ENCODE data around the gene NKIRAS1. TPM values are rescaled to one million over a fixed set of nuclear protein-coding genes. Genes with fewer than 3 reads are reported as not detected.

The NKIRAS1 gene
- total RNA-seq, 4 donors from 2014 or later = 3.2 to 13.8 (median 8.9) TPM

DNA sequence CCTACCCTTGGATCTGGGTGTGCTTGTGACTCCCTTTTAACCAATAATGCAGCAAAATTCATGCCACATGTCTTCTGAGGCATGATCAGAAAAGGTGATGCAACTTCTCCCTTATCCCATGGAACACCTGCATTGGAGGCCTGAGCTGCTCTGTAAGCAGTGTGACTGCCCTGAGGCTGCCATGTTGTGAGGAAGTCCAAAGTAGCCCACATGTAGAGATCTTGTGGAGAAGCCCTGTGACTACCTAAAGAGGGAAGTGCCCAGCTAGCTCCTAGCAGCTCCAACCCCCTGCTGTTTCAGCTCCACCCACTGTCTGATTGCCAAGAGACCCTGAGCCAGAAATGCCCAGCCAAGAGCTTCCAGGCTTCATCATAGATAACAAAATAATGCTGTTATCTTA, 21.9 kb upstream of the NKIRAS1 start:
- intact Hi-C loops (cut with DNase I; ENCODE audit: low total_unique reads) (no loop called here), in situ Hi-C loops (cut with MboI; ENCODE audit: low pct_ligation_motif_present in 1 of 4, low pct_unique_long_range_greater_than_20kb in 1 of 4, low sequenced_read_pairs in 3 of 4) (no loop called here)
- H3K4me3 ChIP-seq = no peak overlapping the region
- no peaks in the 10 kb centered on the region for H3K27me3 ChIP-seq
- H3K36me3 ChIP-seq = no peaks in the 10 kb centered on the region
- no peak for DNase-seq
- H3K4me1 ChIP-seq = no peaks in the 10 kb centered on the region
- TF ChIP-seq POLR2A (IDR thresholded peaks at IDR 0.05) (no peak), POLR2AphosphoS5 (IDR thresholded peaks at IDR 0.05) (no peak), EP300 (IDR thresholded peaks at IDR 0.05; ENCODE audit: low read depth) (no peak)
- TF ChIP-seq, protein P1, sequence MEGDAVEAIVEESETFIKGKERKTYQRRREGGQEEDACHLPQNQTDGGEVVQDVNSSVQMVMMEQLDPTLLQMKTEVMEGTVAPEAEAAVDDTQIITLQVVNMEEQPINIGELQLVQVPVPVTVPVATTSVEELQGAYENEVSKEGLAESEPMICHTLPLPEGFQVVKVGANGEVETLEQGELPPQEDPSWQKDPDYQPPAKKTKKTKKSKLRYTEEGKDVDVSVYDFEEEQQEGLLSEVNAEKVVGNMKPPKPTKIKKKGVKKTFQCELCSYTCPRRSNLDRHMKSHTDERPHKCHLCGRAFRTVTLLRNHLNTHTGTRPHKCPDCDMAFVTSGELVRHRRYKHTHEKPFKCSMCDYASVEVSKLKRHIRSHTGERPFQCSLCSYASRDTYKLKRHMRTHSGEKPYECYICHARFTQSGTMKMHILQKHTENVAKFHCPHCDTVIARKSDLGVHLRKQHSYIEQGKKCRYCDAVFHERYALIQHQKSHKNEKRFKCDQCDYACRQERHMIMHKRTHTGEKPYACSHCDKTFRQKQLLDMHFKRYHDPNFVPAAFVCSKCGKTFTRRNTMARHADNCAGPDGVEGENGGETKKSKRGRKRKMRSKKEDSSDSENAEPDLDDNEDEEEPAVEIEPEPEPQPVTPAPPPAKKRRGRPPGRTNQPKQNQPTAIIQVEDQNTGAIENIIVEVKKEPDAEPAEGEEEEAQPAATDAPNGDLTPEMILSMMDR (IDR thresholded peaks at IDR 0.05) = no peak
- H3K9me3 ChIP-seq = no peaks in the 10 kb centered on the region
- no peak overlapping the region for H3K27ac ChIP-seq

DNA sequence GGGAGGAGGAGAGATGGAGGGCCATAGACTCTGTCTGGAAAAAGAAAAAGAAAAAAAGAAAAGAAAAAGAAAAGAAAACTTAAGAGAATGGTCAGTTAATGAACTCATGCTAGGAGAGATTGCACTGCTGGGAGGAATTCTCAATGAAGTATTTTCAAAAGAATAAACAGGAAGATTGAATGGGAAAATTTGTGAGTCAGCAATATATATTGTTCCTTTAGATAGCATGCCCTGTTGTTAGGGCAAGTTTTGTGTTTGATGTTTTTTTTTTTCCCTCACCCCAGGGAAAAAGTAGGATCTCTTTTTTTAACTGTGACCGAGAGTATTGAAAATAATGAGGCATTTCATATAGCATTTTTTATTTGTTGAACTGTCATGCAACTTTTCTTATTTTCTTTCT, 20.5 kb upstream of the NKIRAS1 start:
- no peak for DNase-seq
- H3K9me3 ChIP-seq = no peaks in the 10 kb centered on the region
- H3K27ac ChIP-seq = no peak overlapping the region
- TF ChIP-seq EP300 (IDR thresholded peaks at IDR 0.05; ENCODE audit: low read depth) (no peak), POLR2A (IDR thresholded peaks at IDR 0.05) (no peak), POLR2AphosphoS5 (IDR thresholded peaks at IDR 0.05) (no peak)
- TF ChIP-seq, protein P1 (IDR thresholded peaks at IDR 0.05) = no peak
- intact Hi-C loops (cut with DNase I; ENCODE audit: low total_unique reads) = no loop called here
- H3K4me3 ChIP-seq = no peak overlapping the region
- no peaks in the 10 kb centered on the region for H3K4me1 ChIP-seq
- WGBS, 2 donors (ENCODE audit: low coverage in 1 of 2) = 67 to 95% methylated on average over 1 of the region's 1 CpG
- H3K27me3 ChIP-seq = no peaks in the 10 kb centered on the region
- in situ Hi-C loops (cut with MboI; ENCODE audit: low pct_ligation_motif_present in 1 of 4, low pct_unique_long_range_greater_than_20kb in 1 of 4, low sequenced_read_pairs in 3 of 4) = no loop called here
- H3K36me3 ChIP-seq = no peaks in the 10 kb centered on the region

DNA sequence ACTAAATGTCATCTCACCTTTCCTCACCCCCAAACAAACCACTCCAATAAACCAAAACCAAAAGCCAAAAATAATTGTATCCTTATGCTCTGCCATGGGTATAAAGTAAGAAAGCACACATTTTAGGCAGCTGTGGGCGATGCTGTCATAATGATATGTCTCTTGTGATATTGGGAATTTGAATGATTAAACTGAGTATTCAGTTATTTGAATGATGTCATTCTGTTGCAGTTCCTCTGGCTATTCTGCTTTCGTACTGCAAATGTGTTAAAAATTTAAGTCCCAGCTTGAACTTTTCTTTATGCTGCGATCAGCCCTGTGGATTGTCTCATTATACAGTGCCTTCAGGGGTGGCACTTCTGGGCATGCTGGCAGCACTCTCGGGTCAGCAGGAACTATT, 17.5 kb upstream of the NKIRAS1 start:
- no peaks in the 10 kb centered on the region for H3K27me3 ChIP-seq
- WGBS, 2 donors (ENCODE audit: low coverage in 1 of 2) = 71 to 80% methylated on average over 3 to 4 of the region's 4 CpGs
- H3K4me1 ChIP-seq = no peaks in the 10 kb centered on the region
- no peak for TF ChIP-seq EP300 (IDR thresholded peaks at IDR 0.05; ENCODE audit: low read depth)
- no peak for TF ChIP-seq POLR2AphosphoS5 (IDR thresholded peaks at IDR 0.05)
- DNase-seq = no peak
- H3K4me3 ChIP-seq = no peak overlapping the region
- H3K9me3 ChIP-seq = no peaks in the 10 kb centered on the region
- H3K36me3 ChIP-seq = no peaks in the 10 kb centered on the region
- in situ Hi-C loops (cut with MboI; ENCODE audit: low pct_ligation_motif_present in 1 of 4, low pct_unique_long_range_greater_than_20kb in 1 of 4, low sequenced_read_pairs in 3 of 4) = no loop called here
- no peak overlapping the region for H3K27ac ChIP-seq
- intact Hi-C loops (cut with DNase I; ENCODE audit: low total_unique reads) = no loop called here

DNA sequence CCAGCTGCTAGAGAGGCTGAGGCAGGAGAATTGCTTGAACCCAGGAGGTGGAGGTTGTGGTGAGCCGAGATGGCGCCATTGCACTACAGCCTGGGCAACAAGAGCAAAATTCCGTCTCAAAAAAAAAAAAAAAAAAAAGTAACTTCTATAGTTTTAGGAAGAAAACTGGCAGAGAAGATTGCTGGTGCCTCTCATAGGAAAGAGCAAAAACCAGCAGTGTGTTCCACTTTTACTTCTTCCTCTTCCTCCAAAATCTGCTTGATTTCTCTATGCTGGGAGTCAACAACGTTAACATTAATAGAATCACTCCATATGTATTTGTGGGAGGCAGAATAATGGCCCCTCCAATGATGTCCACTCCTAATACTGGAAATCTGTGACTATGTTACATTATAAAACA, 15.8 kb upstream of the NKIRAS1 start:
- no peak for DNase-seq
- no peaks in the 10 kb centered on the region for H3K27me3 ChIP-seq
- H3K4me1 ChIP-seq = peaks cover 0 to 7% (median 0%) of the 10 kb centered on the region in 4 donors
- H3K4me3 ChIP-seq = no peak overlapping the region
- TF ChIP-seq EP300 (IDR thresholded peaks at IDR 0.05; ENCODE audit: low read depth) = no peak
- TF ChIP-seq POLR2A (IDR thresholded peaks at IDR 0.05) = no peak
- TF ChIP-seq, protein P1 (IDR thresholded peaks at IDR 0.05) = no peak
- no peak for TF ChIP-seq POLR2AphosphoS5 (IDR thresholded peaks at IDR 0.05)
- no peak overlapping the region for H3K27ac ChIP-seq
- intact Hi-C loops (cut with DNase I; ENCODE audit: low total_unique reads) (no loop called here), in situ Hi-C loops (cut with MboI; ENCODE audit: low pct_ligation_motif_present in 1 of 4, low pct_unique_long_range_greater_than_20kb in 1 of 4, low sequenced_read_pairs in 3 of 4) (no loop called here)
- no peaks in the 10 kb centered on the region for H3K36me3 ChIP-seq
- H3K9me3 ChIP-seq = no peaks in the 10 kb centered on the region
- 92 to 93% methylated on average over 4 of the region's 4 CpGs for WGBS, 2 donors (ENCODE audit: low coverage in 1 of 2)

DNA sequence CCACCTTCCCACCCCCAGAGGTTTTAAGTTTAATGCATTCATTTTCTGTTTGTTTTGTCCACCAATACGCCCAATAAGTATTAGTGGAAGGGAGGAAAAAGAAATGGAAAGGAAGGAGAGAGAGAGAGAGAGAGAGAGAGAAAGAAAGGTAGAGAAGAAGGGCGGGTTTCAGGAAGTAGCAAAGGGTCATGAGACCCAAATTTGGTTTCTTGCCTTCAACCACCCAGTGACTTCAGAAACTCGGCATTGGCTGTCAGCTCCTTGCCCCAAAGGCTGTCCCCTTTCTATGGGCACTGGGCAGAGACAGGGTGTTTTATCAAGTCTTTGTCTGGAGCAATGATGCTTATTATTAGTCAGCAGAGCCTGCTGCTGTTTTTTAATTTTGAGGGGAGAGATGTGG, 14.8 kb upstream of the NKIRAS1 start:
- Histone ChIP-seq H3K27me3 (no peaks in the 10 kb centered on the region), H3K27ac (no peak overlapping the region), H3K9me3 (no peaks in the 10 kb centered on the region), H3K4me3 (no peak overlapping the region), H3K36me3 (no peaks in the 10 kb centered on the region), H3K4me1 (peaks cover 0 to 7% (median 0%) of the 10 kb centered on the region in 4 donors)
- no peak for DNase-seq
- WGBS, 2 donors (ENCODE audit: low coverage in 1 of 2) = 69 to 74% methylated on average over 3 of the region's 3 CpGs
- in situ Hi-C loops (cut with MboI; ENCODE audit: low pct_ligation_motif_present in 1 of 4, low pct_unique_long_range_greater_than_20kb in 1 of 4, low sequenced_read_pairs in 3 of 4) (no loop called here), intact Hi-C loops (cut with DNase I; ENCODE audit: low total_unique reads) (no loop called here)
- TF ChIP-seq, protein P1 (IDR thresholded peaks at IDR 0.05) = no peak

All from transverse colon (tissue), 4 donors.